ENCODE measurements around the gene PDGFB.
A peak's percentile ranks its signal among the peaks of the same experiment; 100 is the strongest.

Gene PDGFB

GRCh38 chr22:39244496-39245129 is at the start of gene PDGFB:
Gene PDGFB, minus strand, starts transcription at chr22:39244982. Its CDS starts 1,019 bp downstream, at chr22:39243963.
- H3K9me3 Mint-ChIP-seq, result no peaks in the 10 kb centered on the region
- H3K36me3 Mint-ChIP-seq (ENCODE audit: low read depth), result no peaks in the 10 kb centered on the region
- DNase-seq, result no peak
- H3K4me3 Mint-ChIP-seq, result peak within 1 kb of the TSS; percentile 76
- no peak within 1 kb of the TSS for H3K27ac Mint-ChIP-seq
- peaks cover 63% of the 10 kb centered on the region for H3K27me3 Mint-ChIP-seq
- H3K4me1 Mint-ChIP-seq (ENCODE audit: low read depth), result peaks cover 39% of the 10 kb centered on the region

- DNase-seq, result no peak
- H3K36me3 Mint-ChIP-seq (ENCODE audit: low read depth), result no peaks in the 10 kb centered on the region
- H3K9me3 Mint-ChIP-seq, result no peaks in the 10 kb centered on the region
- no peak overlapping the region for H3K27ac Mint-ChIP-seq
- no peak overlapping the region for H3K4me3 Mint-ChIP-seq
- peaks cover 2% of the 10 kb centered on the region for H3K4me1 Mint-ChIP-seq (ENCODE audit: low read depth)
- peaks cover 6% of the 10 kb centered on the region for H3K27me3 Mint-ChIP-seq
Observed at GRCh38 chr22:39293766-39294368, 49.1 kb upstream of the PDGFB start.

GRCh38 chr22:39292561-39293074 is 47.8 kb upstream of the PDGFB start:
- Mint-ChIP-seq H3K4me1 (ENCODE audit: low read depth) (no peaks in the 10 kb centered on the region), H3K36me3 (ENCODE audit: low read depth) (no peaks in the 10 kb centered on the region), H3K4me3 (no peak overlapping the region), H3K9me3 (no peaks in the 10 kb centered on the region), H3K27me3 (peaks cover under 1% of the 10 kb centered on the region), H3K27ac (no peak overlapping the region)
- DNase-seq, result no peak

- Mint-ChIP-seq H3K27ac (no peak overlapping the region), H3K4me1 (ENCODE audit: low read depth) (peaks cover 1% of the 10 kb centered on the region)
Observed at GRCh38 chr22:39292031-39292462, 47.3 kb upstream of the PDGFB start.

GRCh38 chr22:39291523-39291922 is 46.7 kb upstream of the PDGFB start:
- H3K27me3 Mint-ChIP-seq, result no peaks in the 10 kb centered on the region
- H3K4me3 Mint-ChIP-seq, result no peak overlapping the region
- H3K36me3 Mint-ChIP-seq (ENCODE audit: low read depth), result no peaks in the 10 kb centered on the region
- no peak overlapping the region for H3K27ac Mint-ChIP-seq
- H3K9me3 Mint-ChIP-seq, result no peaks in the 10 kb centered on the region
- DNase-seq, result no peak
- peaks cover 5% of the 10 kb centered on the region for H3K4me1 Mint-ChIP-seq (ENCODE audit: low read depth)

More at GRCh38 chr22:39292031-39292462, 47.3 kb upstream of the PDGFB start:
- H3K36me3 Mint-ChIP-seq (ENCODE audit: low read depth), result no peaks in the 10 kb centered on the region
- no peaks in the 10 kb centered on the region for H3K27me3 Mint-ChIP-seq
- no peak for DNase-seq
- no peaks in the 10 kb centered on the region for H3K9me3 Mint-ChIP-seq
- H3K4me3 Mint-ChIP-seq, result no peak overlapping the region

GRCh38 chr22:39290724-39291161 is 46.0 kb upstream of the PDGFB start:
- Mint-ChIP-seq H3K9me3 (no peaks in the 10 kb centered on the region), H3K27ac (no peak overlapping the region), H3K4me3 (no peak overlapping the region), H3K27me3 (no peaks in the 10 kb centered on the region), H3K4me1 (ENCODE audit: low read depth) (peaks cover 5% of the 10 kb centered on the region), H3K36me3 (ENCODE audit: low read depth) (no peaks in the 10 kb centered on the region)
- DNase-seq, result no peak

- no peaks in the 10 kb centered on the region for H3K36me3 Mint-ChIP-seq (ENCODE audit: low read depth)
- H3K4me3 Mint-ChIP-seq, result no peak overlapping the region
- no peaks in the 10 kb centered on the region for H3K9me3 Mint-ChIP-seq
- peaks cover 5% of the 10 kb centered on the region for H3K4me1 Mint-ChIP-seq (ENCODE audit: low read depth)
- H3K27ac Mint-ChIP-seq, result no peak overlapping the region
- no peak for DNase-seq
- H3K27me3 Mint-ChIP-seq, result no peaks in the 10 kb centered on the region
Observed at GRCh38 chr22:39289975-39290720, 45.4 kb upstream of the PDGFB start.

GRCh38 chr22:39289533-39289932 is 44.8 kb upstream of the PDGFB start:
- DNase-seq, result no peak
- Mint-ChIP-seq H3K9me3 (no peaks in the 10 kb centered on the region), H3K4me3 (no peak overlapping the region), H3K27me3 (no peaks in the 10 kb centered on the region), H3K36me3 (ENCODE audit: low read depth) (no peaks in the 10 kb centered on the region), H3K4me1 (ENCODE audit: low read depth) (peaks cover 5% of the 10 kb centered on the region), H3K27ac (peak overlapping the region; percentile 26)

GRCh38 chr22:39288135-39288898 is 43.5 kb upstream of the PDGFB start:
- DNase-seq, result no peak
- no peak overlapping the region for H3K27ac Mint-ChIP-seq

GRCh38 chr22:39287076-39287725 is 42.4 kb upstream of the PDGFB start:
- peaks cover 5% of the 10 kb centered on the region for H3K4me1 Mint-ChIP-seq (ENCODE audit: low read depth)
- DNase-seq, result no peak
- no peak overlapping the region for H3K27ac Mint-ChIP-seq

More at GRCh38 chr22:39288135-39288898, 43.5 kb upstream of the PDGFB start:
- H3K36me3 Mint-ChIP-seq (ENCODE audit: low read depth), result no peaks in the 10 kb centered on the region
- no peak overlapping the region for H3K4me3 Mint-ChIP-seq
- H3K4me1 Mint-ChIP-seq (ENCODE audit: low read depth), result peaks cover 5% of the 10 kb centered on the region
- no peaks in the 10 kb centered on the region for H3K27me3 Mint-ChIP-seq
- H3K9me3 Mint-ChIP-seq, result no peaks in the 10 kb centered on the region

GRCh38 chr22:39284983-39285382 is 40.2 kb upstream of the PDGFB start:
- H3K27ac Mint-ChIP-seq, result no peak overlapping the region
- no peak overlapping the region for H3K4me3 Mint-ChIP-seq
- no peaks in the 10 kb centered on the region for H3K9me3 Mint-ChIP-seq
- peaks cover 5% of the 10 kb centered on the region for H3K4me1 Mint-ChIP-seq (ENCODE audit: low read depth)
- H3K36me3 Mint-ChIP-seq (ENCODE audit: low read depth), result no peaks in the 10 kb centered on the region
- DNase-seq, result no peak
- peaks cover 2% of the 10 kb centered on the region for H3K27me3 Mint-ChIP-seq

More at GRCh38 chr22:39287076-39287725, 42.4 kb upstream of the PDGFB start:
- no peak overlapping the region for H3K4me3 Mint-ChIP-seq
- no peaks in the 10 kb centered on the region for H3K36me3 Mint-ChIP-seq (ENCODE audit: low read depth)
- H3K27me3 Mint-ChIP-seq, result no peaks in the 10 kb centered on the region
- H3K9me3 Mint-ChIP-seq, result no peaks in the 10 kb centered on the region

GRCh38 chr22:39284142-39284980 is 39.6 kb upstream of the PDGFB start:
- Mint-ChIP-seq H3K9me3 (no peaks in the 10 kb centered on the region), H3K36me3 (ENCODE audit: low read depth) (no peaks in the 10 kb centered on the region), H3K4me1 (ENCODE audit: low read depth) (peaks cover 5% of the 10 kb centered on the region), H3K4me3 (no peak overlapping the region), H3K27ac (no peak overlapping the region), H3K27me3 (peaks cover 4% of the 10 kb centered on the region)
- no peak for DNase-seq

All from activated T-cell treated with anti-CD3 and anti-CD28 coated beads, Interleukin-2, amount 50 U/mL, for 24 hours (primary cell).